ENCODE results near the gene HID1.

HID1 gene

GRCh38 chr17:74904687-74905409 lies 67.7 kb downstream of the HID1 start:
- TF ChIP-seq BACH2 (CRISPR knock-in tag; IDR thresholded peaks at IDR 0.05; ENCODE audit: borderline replicate concordance) (no peak), CSDC2 (CRISPR knock-in tag; IDR thresholded peaks at IDR 0.05) (no peak), TCF4 (CRISPR knock-in tag; IDR thresholded peaks at IDR 0.05; ENCODE audit: borderline replicate concordance) (no peak), POU6F1 (CRISPR knock-in tag; IDR thresholded peaks at IDR 0.05; ENCODE audit: borderline replicate concordance, low read depth) (no peak), ZNF70 (CRISPR knock-in tag; IDR thresholded peaks at IDR 0.05) (no peak), ZNF565 (CRISPR knock-in tag; conservative IDR thresholded peaks at IDR 0.05; ENCODE audit: low read depth) (no peak), ZFP3 (CRISPR knock-in tag; IDR thresholded peaks at IDR 0.05) (no peak), ZNF8 (CRISPR knock-in tag; IDR thresholded peaks at IDR 0.05) (no peak), GLIS3 (CRISPR knock-in tag; IDR thresholded peaks at IDR 0.05) (no peak), RARB (CRISPR knock-in tag; IDR thresholded peaks at IDR 0.05) (no peak), SNAI2 (CRISPR knock-in tag; IDR thresholded peaks at IDR 0.05) (no peak), TOX (CRISPR knock-in tag; IDR thresholded peaks at IDR 0.05; ENCODE audit: borderline replicate concordance) (no peak), ESRRG (CRISPR knock-in tag; IDR thresholded peaks at IDR 0.05) (no peak), ARNTL (CRISPR knock-in tag; IDR thresholded peaks at IDR 0.05; ENCODE audit: borderline replicate concordance, low read depth) (no peak), PPARA (CRISPR knock-in tag; IDR thresholded peaks at IDR 0.05; ENCODE audit: borderline replicate concordance) (no peak), TSHZ2 (CRISPR knock-in tag; IDR thresholded peaks at IDR 0.05) (no peak), CSRNP3 (CRISPR knock-in tag; IDR thresholded peaks at IDR 0.05) (no peak)
- TF ChIP-seq, protein P1, sequence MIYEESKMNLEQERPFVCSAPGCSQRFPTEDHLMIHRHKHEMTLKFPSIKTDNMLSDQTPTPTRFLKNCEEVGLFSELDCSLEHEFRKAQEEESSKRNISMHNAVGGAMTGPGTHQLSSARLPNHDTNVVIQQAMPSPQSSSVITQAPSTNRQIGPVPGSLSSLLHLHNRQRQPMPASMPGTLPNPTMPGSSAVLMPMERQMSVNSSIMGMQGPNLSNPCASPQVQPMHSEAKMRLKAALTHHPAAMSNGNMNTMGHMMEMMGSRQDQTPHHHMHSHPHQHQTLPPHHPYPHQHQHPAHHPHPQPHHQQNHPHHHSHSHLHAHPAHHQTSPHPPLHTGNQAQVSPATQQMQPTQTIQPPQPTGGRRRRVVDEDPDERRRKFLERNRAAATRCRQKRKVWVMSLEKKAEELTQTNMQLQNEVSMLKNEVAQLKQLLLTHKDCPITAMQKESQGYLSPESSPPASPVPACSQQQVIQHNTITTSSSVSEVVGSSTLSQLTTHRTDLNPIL (CRISPR knock-in tag; IDR thresholded peaks at IDR 0.05; ENCODE audit: low read depth): no peak
- ATAC-seq: no peak

- no peak for TF ChIP-seq ZNF8 (CRISPR knock-in tag; IDR thresholded peaks at IDR 0.05)
- TF ChIP-seq, protein P2, sequence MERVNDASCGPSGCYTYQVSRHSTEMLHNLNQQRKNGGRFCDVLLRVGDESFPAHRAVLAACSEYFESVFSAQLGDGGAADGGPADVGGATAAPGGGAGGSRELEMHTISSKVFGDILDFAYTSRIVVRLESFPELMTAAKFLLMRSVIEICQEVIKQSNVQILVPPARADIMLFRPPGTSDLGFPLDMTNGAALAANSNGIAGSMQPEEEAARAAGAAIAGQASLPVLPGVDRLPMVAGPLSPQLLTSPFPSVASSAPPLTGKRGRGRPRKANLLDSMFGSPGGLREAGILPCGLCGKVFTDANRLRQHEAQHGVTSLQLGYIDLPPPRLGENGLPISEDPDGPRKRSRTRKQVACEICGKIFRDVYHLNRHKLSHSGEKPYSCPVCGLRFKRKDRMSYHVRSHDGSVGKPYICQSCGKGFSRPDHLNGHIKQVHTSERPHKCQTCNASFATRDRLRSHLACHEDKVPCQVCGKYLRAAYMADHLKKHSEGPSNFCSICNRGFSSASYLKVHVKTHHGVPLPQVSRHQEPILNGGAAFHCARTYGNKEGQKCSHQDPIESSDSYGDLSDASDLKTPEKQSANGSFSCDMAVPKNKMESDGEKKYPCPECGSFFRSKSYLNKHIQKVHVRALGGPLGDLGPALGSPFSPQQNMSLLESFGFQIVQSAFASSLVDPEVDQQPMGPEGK (CRISPR knock-in tag; IDR thresholded peaks at IDR 0.05; ENCODE audit: borderline replicate concordance): no peak
- no peak for TF ChIP-seq ZFP30 (CRISPR knock-in tag; IDR thresholded peaks at IDR 0.05)
- TF ChIP-seq ESRRG (CRISPR knock-in tag; IDR thresholded peaks at IDR 0.05): no peak
- no peak for TF ChIP-seq ARNTL (CRISPR knock-in tag; IDR thresholded peaks at IDR 0.05; ENCODE audit: borderline replicate concordance, low read depth)
- TF ChIP-seq ZC3H10 (CRISPR knock-in tag; IDR thresholded peaks at IDR 0.05): no peak
- no peak for TF ChIP-seq RARB (CRISPR knock-in tag; IDR thresholded peaks at IDR 0.05)
- no peak for TF ChIP-seq BACH2 (CRISPR knock-in tag; IDR thresholded peaks at IDR 0.05; ENCODE audit: borderline replicate concordance)
- no peak for TF ChIP-seq OSR1 (CRISPR knock-in tag; IDR thresholded peaks at IDR 0.05)
- no peak for TF ChIP-seq CSRNP3 (CRISPR knock-in tag; IDR thresholded peaks at IDR 0.05)
- no peak for ATAC-seq
Observed at GRCh38 chr17:74903671-74904070, 68.9 kb downstream of the HID1 start.

Measured in SK-N-SH treated with all-trans-retinoic acid at 6 μM for 48 hours (cell line).